ENCODE results near the gene KCTD19.

DNA sequence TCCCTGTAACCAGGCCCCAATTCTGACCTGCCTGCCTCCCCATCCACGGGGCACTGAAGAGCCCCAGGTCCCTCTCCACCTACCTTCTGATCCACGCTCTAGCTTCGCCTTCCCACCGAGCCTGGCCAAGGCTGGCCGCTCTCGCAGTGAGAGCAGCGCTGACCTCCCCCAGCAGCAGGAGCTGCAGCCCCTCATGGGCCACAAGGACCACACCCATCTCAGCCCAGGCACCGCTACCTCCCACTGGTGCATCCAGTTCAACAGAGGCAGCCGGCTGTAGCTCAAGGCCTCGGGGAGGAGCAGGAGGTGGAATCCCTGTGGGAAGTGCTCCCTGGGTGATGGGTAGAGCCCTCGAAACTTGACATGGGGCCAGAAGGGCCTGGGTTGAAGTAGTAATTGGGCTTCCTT, 55.6 kb downstream of the KCTD19 start:
- TF ChIP-seq YY1 (IDR thresholded peaks at IDR 0.05; ENCODE audit: insufficient read depth, insufficient read length): no peak
- no peak for TF ChIP-seq ZNF274 (IDR thresholded peaks at IDR 0.05; ENCODE audit: low read depth, low read length)
